GM11168 (cell line): ENCODE measurements around the gene CHRND.

Experiments
- in situ Hi-C: fragments of 300-500 bp; cut with MboI; formaldehyde crosslinking; loops from one replicate; pipeline ENCODE4 v1.12.0; 2022; ENCODE audit warnings: low sequenced_read_pairs; ENCODE audit not compliant: unreplicated experiment

Gene CHRND

DNA sequence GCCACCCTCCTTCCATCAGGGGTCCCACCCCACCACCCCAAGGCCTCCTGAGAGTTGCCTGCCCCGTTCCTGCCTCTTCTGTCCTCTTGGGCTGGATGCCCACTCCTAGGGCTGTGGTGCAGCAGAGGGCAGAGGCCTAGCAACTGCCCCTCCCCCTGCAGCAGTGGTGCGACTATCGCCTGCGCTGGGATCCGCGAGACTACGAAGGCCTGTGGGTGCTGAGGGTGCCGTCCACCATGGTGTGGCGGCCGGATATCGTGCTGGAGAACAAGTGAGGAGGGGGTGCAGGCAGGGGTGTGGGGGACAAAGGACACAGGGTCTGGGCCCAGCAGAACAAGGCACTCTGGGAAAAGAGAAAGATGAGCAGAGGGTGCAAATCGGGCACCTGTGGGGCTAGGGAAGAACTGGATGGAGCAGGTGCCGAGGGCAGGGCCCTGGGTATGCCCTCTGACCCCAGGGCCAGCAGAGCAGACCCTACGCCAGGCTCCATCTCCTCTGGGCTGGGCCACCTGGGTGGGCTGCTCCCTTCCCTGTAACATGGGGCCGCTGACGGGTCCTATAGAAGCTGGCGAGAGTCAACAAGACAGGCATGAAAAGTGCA is 14.6 kb downstream of the CHRND start:
- in situ Hi-C loops, result no loop called here

DNA sequence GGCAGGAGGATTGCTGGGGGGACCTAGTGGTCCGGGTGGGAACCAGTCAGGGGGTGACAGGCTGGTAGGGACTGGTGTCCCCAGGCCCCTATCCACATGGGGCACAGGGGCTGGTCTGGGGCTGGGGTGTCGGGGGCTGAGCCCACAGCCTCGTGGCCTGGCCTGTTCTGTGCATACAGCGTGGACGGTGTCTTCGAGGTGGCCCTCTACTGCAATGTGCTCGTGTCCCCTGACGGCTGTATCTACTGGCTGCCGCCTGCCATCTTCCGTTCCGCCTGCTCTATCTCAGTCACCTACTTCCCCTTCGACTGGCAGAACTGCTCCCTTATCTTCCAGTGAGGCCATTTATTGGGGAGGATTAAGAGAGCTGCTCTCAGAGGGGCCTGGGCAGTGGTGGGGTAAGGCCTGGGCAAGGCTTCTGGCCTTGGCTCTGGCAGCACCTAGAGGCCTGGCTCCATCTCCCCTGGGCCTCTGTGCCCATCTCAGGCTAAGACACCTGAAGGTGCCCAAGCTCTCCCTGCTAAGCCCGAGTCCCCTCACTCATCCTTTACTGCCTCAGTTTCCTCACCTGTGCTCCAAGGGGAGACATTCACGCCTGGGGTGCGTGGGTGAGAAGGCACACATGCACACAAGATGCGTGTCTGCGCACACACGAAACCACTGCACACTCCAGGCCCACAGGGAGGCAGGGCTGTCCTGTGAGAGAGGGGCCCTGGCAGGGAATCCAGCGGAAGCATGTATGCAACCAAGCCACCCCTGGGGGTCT is 15.4 kb downstream of the CHRND start:
- in situ Hi-C loops, result no loop called here

DNA sequence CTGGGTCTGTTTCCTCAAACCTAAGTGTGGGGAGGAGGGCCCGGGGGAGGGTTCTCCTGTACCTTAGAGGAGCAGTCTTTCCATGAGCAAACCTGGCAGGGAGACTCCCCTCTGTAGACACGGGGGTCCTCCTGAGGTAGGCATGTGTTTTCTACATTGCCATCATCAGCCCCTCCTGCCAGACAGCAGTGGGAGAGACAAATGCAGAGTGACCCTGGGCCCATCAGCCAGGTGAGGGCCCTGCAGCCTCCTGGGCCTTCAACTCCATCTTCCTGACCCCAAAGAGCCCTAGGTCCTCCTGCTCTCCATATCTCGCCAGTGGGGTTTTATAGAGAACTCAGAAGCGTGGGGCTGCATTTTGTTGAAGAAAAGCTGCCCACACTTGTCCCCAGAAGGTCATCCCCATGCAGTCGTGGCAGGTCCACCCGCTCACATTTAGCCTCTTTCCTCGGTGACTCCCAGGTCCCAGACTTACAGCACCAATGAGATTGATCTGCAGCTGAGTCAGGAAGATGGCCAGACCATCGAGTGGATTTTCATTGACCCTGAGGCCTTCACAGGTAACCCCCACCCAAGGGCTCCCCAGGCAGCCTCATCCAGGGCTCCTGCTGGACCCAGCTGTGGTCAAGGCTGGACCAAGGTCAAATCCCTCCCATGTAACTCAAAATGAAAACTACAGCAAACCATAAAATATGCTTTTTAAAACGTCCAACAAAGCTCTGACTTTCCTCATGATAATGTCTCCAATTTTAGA is 16.2 kb downstream of the CHRND start:
- in situ Hi-C loops, result no loop called here

DNA sequence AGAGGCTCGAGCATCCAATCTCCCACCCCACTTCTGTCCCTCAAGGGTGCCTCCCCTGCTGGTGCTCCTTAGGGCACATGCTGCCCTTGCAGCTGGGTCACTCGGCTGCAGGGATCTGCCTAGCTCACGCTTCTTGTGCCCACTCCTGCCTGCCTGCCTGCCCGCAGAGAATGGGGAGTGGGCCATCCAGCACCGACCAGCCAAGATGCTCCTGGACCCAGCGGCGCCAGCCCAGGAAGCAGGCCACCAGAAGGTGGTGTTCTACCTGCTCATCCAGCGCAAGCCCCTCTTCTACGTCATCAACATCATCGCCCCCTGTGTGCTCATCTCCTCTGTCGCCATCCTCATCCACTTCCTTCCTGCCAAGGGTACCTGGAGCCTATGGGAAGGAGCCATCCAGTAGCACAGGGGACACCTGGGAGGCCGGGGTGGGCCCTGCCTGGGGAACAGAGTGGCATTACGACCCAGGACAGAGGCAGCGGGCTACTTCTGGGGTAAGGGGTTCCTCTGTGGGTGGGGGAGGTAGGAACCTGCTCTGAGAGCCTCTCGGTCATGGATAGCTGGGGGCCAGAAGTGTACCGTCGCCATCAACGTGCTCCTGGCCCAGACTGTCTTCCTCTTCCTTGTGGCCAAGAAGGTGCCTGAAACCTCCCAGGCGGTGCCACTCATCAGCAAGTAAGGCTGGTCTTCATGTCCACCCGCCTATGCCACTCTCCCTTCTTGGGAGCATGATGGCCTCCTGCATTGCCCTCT is 16.9 kb downstream of the CHRND start:
- in situ Hi-C loops, result no loop called here

DNA sequence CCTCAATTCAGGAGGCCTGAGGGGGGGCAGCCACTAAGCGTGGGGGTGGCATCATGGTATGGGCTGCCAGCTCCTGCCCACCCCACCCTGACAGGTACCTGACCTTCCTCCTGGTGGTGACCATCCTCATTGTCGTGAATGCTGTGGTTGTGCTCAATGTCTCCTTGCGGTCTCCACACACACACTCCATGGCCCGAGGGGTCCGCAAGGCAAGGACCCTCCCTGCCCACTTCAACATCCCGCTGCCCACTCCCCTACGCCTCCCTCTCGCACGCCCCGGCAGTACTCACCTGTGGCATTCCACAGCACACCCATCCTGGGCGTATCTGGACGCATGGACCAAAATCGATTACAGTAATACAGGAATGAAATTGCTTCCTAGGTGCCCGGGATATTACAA is 17.5 kb downstream of the CHRND start:
- in situ Hi-C loops, result no loop called here

DNA sequence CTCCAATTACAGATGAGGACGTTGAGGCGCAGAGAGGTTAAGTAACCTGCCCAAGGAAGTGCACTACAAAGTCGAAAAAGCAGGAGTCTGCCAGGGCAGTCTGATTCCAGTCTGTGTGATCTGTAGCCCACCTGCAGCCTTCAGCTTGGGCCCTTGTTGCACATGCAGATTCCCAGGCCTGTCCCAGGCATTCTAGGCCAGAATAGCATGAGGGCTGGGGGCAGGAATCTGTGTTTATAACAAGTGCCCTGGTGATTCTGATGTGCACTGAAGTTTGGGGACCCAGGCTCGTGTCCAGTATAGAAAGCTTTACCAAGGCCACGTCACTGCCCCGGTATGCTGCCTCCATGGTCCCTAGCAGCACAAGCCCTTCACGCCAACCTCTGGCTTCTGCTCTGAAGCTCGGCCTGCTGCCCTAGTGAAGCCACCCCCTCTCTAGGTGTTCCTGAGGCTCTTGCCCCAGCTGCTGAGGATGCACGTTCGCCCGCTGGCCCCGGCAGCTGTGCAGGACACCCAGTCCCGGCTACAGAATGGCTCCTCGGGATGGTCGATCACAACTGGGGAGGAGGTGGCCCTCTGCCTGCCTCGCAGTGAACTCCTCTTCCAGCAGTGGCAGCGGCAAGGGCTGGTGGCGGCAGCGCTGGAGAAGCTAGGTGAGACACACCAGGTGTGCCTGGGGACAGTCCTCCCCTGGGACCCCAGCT is 18.1 kb downstream of the CHRND start:
- in situ Hi-C loops, result no loop called here

DNA sequence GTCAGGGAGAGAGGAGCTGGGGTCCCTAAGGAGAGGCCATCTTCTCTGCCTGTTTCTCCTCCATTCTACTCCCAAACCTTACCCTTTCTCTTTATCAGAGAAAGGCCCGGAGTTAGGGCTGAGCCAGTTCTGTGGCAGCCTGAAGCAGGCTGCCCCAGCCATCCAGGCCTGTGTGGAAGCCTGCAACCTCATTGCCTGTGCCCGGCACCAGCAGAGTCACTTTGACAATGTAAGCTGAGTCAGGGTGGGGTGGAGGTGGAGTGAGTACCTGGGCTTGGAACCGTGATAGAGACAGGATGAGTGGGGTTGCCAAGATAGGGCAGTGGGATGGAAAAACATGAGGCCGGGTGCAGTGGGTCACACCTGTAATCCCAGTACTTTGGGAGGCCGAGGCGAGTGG is 18.7 kb downstream of the CHRND start:
- in situ Hi-C loops, result no loop called here

DNA sequence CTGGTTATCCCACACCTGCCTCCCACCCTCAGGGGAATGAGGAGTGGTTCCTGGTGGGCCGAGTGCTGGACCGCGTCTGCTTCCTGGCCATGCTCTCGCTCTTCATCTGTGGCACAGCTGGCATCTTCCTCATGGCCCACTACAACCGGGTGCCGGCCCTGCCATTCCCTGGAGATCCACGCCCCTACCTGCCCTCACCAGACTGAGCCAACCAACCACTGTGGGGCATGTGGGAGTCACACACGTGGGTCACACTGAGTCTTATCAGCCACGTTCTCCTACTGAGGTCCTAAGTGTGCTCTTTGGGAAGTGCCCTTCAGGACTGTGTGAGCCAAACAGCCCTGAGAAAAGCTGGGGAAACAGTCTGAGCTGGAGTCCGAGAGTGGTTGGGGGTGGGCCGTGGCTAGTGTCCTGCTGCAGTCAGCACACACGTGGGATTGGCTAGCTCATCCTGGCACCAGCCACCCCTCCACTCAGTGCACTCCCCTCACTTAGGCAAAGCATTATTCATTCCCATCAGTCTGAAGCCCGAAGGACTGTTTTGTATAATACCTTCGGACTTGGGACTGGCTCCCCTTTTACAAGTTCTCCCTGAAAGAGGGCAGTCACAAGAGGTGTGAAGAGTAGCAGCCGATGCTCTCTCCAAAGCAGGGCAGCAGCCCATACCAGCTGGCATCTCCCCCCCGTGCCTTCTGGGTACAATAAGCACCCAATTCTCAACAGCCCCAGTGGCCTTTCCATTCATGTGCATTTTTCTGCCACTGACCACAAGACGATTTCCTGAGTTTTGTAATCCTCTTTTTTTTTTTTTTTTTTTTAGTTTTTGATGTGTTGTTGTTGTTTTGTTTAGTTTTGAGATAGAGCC is 19.8 kb downstream of the CHRND start:
- in situ Hi-C loops, result no loop called here

DNA sequence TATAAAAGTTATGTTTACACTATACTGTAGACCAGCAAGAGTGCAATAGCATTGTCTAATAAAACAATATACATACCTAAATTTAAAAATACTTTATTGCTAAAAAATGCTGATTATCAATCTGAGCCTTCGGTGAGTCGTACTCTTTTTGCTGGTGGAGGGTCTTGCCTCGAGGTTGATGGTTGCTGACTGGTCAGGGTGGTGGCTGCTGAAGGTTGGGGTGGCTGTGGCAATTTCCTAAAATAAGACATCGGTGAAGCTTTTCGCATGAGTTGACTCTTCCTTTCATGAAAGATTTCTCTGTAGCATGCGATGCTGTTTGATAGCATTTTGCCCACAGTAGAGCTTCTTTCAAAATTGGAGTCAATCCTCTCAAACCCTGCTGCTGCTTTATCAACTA is 22.0 kb downstream of the CHRND start:
- in situ Hi-C loops, result no loop called here

DNA sequence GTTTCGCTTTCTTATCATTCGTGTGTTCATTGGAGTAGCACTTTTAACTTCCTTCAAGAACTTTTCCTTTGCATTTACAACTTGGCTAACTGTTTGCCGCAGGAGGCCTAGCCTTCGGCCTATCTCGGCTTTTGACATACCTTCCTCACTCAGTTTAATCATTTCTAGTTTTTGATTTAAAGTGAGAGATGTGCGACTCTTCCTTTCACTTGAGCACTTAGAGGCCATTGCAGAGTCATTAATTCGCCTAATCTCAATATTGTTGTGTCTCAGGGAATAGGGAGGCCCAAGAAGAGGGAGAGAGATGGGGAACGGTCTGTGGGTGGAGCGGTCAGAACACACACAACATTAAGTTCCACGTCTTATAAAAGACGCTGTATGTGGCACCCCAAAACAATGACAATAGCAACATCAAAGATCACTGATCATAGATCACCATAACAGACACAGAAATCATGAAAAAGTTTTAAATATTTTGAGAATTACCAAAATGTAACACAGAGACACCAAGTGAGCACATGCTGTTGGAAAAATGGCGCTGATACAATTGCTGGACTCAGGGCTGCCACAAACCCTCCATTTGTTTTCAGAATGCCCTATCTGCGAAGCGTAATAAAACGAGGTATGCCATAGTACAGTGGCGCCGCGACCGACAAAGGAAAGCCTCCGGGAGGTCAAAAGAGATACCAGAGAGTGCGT is 23.8 kb downstream of the CHRND start:
- in situ Hi-C loops, result no loop called here

DNA sequence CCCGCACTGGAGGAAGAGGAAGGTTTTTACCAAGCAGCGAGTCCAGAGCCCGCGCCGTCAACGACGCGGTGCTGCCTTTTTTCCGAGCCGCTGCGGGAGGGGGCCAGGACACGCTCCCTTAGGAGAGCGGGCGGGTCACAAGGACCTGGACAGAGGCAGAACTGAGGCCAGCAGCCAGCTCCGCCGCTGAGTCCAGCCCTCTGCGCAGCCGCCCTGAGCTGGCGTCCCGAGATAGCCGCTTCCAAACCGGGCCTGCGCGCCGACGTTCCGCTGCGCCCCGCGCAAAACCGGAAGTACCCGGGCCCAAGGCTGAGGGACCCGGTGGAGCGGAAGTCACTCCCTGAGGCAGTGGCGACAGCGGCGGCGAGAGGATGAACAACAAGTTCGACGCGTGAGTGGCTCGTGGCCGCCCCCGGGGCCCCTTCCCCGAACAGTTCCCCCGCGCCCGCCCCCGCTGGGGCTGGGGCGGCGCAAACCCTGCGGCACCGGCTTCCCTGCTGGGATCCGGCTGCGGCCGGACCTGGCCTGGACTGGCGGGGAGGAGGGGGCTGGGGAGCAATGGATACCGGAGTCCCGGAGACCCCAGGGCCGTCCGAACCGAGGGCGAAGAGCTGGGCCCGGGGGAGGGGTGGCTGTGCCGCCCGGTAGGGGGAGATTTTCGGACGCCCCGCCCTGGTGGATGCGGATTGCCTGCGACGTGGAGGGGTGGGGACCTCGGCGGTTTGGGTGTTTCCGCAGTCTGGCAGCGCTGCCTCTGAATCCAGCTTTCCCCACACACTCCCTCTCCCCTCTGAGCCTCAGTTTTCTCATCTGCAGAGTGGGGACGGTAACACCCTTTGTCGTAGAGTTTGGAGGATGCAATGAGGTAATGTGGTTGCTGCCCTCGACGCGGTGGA is 24.6 kb downstream of the CHRND start, which contains the start of the genes EIF4E2 and TIGD1:
Gene EIF4E2, plus strand, starts transcription at position 336 of the 896 bp plus-strand sequence. Its CDS starts 36 bp downstream, at position 372.
Gene TIGD1, minus strand, starts transcription at position 204 of the 896 bp plus-strand sequence. CDS start 675 bp downstream, outside the sequence.
- in situ Hi-C loops, result no loop called here

DNA sequence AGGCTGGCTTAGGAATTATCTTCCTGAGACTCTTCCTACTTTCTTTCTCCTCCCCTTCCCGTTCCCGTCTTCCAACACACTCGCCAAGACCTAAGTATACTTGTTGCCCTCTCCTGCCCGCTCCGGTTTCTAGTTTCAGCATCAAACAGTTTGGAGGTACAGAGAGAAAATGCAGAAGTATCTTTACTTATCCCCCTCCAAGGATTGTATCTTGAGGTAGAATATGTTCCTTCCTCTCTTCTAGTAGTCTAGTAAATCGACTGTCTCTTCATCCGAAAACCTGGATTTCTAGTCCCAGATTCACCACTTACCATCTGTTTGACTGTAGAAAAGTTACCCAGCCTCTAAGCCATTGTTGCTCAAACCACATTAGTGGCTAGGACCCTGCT is 25.3 kb downstream of the CHRND start:
- in situ Hi-C loops, result no loop called here

DNA sequence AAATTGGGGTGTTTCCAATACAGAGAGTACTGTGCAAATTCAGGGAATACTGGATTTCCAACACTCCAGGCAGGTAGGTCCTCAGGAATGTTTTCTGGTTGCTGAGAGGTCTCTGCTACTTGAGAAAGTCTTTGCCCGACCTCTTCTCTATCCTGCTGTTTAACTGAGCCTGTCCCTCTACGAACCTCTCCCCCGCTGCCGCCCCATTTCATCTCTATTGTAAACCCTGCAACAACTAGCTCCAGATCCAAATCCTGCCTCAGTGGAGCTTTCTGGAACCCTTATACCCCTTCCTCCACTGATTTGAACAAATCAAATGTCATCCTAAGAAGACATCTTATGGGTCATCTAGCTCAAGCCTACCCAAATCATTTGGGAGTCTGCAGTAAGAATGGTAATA is 25.8 kb downstream of the CHRND start:
- in situ Hi-C loops, result no loop called here

DNA sequence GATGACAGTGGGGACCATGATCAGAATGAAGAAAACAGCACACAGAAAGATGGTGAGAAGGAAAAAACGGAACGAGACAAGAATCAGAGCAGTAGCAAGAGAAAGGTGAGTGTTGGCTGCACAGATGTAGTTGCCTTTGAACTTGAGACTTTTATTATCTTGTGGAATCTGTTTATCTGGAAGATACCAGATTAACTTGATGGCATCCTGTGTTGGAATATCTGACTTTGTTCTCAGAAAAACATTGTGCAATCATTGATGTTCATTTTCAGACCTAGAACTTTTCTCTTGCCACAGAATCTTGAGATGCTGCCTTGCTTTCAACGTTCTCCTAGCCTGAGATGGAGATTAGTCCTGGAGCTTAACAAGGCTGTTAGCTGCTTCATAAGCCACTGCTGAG is 30.5 kb downstream of the CHRND start:
- in situ Hi-C loops, result no loop called here

DNA sequence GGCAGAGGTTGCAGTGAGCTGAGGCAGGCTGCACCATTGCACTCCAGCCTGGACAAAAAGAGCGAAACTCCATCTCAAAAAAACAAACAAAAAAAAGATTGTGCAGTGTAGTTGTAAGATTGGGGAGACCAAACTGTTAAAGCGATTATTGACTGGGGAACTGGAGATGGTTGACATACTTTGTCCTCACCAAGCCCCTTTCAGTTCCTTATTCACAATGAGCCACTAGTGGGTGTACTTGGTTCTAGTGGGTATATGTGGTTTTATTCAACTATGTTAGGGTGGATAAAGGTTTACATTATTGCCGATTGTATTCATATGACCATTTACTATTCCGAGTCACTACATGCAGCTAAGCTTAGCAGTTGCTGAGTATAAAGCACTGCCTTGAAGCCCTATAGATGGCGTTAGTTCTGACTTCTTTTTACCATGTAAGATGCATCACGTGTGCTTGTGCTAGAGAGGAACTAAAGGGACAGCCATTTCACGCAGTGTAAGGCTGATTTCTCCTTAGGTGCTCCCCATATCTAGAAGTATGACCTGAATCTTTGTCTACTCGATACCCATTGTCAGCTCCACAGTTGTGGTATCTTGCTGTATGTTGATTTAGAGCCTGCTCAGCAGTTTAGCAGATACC is 36.7 kb downstream of the CHRND start:
- in situ Hi-C loops, result no loop called here

DNA sequence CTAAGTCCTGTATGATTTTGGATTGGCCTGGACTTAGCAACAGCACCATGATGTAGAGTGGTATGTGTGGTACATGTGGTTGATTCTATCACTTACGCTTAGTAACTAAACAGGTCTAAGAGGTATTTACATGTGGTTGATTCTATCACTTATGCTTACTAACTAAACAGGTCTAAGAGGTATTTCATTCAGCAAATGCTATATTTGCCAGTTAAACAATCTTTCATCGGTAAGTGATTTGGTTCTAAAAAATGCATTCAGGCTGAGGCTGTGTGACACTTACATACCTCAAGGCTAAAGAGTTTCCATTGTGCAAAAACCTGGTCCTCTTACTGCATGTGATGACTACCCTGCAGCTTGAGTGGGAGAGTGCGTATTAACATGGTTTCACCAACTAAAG is 37.6 kb downstream of the CHRND start:
- in situ Hi-C loops, result no loop called here

DNA sequence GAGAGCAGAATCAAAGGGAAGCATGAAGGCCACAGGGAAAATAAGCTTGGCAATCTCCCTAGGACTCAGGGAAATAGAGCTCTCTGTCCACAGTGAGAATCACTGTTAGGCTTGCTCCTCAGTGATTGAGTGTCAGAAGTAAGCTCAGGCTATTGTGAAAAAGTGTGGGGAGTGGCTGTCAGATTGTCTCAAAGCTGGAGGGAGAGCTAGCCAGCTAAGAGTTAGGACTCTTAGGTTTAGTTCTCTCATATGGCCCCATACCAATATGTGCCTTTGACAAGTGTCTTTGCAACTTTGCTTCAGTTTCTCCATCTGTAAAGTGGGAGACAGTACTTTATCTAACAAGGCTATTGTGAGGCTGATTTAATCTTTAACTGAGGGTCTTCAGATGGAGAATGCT is 41.8 kb downstream of the CHRND start:
- in situ Hi-C loops, result no loop called here
